GM04504 (cell line): ENCODE results near the gene CSRP3.

ENCODE experiments used
- DNase-seq: peaks from one replicate; pipeline ENCODE4 v3.0.0-alpha.2; 2012; ENCODE audit warnings: low read depth

CSRP3 gene

DNA sequence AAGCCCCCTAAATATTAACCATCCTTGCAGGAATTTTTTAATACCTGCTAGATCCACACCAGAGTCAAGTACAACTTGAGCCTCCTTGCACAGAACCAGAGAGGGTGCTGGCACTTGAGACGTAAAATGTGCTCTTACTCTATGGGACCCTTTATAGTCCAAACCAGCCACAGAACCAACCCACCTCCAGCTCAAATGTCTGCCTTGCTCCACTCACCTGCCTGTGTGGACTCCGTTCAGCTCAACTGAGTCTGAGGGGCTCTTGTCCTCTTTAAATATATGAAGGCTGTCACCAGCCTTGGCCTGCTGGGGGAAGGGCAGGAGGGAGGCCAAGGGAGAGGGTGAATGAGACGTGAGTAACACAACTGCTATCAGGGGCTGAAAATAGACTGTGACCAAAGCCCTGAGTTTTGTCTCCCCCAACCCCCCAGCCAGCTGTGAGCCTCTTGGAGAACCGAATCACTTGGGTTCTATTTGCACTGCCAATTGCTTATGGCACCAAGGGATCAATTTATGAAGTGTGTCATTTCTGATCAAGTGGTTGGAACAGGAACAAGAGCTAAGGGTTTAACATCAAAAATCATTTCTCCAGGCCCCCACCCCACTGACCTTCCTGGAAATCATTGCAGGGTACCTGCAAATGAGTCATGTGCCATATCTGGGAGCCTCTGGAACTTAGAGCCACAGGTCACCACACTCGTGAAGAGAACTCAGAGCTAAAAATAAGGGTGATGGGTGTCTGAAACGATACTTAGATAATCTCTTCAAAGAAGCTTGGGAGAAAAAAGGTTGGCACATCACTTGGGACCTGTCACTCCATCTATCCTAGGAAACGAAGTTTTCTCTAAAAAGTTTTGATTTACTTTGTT, at the start of gene CSRP3:
TSS of gene CSRP3 (minus strand) at position 247 of the 869 bp plus-strand sequence. CDS start 9,535 bp downstream, outside the sequence.
- no peak for DNase-seq

DNA sequence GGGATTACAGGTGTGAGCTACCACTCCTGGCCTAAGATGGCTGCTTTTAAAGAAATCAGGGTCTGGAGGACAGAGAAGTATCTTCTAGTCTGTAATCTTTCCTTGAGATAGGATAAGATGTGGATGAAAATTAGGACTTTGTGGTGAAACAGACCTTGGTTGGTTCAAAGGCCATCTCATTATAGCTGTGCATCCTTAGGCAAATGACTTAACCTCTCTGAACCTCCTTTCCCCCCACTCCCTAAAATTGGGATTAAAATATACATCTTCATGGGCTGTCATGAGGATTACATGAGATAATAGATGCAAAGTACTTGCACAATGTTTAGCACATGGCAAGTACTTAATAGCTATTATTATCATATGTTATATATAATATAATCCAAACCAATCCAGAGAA, 49.8 kb upstream of the CSRP3 start:
- no peak for DNase-seq

DNA sequence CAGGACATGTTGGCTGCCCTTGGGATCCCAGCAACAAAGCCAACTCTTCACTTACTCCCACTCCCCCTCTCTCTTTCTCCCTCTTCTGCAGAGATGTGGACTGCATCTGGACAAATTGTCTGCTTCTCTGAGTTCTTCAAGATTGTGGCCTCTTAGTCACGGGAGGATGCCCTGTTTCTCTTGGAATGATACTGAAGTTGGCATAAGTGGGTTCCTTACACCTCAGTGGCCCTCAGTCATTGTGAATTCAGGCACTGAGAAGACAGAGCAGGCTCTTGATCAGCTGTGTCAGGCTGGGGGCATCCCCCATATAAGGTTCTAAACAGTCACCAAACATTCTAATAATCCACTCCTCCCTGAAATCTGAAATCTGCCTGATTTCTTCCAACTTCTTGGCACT, 45.0 kb upstream of the CSRP3 start:
- no peak for DNase-seq

DNA sequence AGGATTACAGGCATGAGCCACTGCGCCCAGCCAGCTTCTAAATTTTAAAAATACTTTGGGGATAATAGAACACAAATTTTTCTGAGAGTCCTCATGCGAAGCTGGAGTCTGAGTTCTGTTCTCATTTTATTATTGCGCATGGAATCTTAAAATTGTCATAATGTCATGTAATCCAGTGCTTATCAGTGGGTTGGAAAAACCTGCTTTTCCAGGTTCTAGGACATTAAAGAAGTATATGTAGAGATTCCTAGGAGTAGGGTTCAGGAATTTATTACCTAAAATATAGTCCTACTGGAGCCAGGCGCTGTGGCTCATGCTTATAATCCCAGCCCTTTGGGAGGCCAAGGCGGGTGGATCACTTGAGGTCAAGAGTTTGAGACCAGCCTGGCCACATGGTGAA, 43.6 kb upstream of the CSRP3 start:
- DNase-seq, result no peak

DNA sequence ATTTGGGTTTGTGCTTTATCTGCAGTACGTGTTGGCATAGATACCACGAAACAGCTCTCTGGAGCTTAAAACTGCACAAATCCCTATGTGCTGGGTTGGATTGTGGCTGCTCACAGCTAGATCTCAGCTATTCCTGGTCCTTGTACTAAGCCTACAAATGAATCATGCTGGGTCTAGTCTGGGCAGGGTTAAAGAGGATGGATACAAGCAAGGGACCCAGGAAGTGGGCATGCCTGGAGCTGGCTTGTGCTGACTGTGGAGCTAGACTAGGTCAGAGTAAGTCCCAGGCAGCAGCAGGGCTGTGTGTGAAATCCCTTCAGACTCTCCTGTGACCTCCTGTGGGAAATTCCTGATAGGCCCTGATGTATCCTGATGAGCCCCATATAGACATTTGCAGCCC, 42.8 kb upstream of the CSRP3 start:
- no peak for DNase-seq

DNA sequence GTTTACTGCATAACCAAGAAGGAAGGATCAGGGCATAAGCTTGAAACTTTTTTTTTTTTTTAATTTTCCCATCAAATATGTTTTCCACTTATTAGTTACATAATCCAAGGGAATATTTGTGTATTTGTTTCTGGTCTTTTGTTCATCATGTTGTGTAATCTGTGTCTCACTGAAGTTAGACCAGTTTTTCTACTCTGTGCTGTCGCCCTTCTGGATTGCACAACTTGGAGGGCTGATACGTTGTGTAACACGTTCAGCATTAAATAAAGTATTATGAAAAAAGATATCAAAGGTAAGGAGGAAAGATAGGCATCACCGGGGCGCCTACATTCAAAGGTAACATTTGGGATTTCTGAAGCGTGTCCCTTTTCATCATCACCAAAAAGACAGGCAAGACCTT, 42.3 kb upstream of the CSRP3 start:
- DNase-seq, result no peak

DNA sequence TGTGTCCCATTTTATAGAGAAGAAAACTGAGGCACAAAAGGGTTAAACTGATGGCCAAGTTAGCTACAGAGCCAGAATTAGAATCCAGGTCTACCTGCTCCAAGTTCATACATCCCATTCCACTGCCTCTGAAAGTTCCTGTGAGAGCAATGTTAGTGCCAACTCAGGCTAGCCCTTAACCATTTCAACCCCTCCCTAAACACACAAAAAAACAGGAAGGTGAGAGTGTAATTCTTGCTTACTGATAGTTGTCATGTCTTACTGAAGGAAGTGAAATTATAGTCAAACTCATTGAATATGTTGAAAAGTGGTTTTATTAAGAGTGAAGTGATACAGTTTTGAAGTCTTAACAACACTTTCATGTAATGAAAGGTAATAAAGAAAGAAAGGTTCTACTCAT, 41.8 kb upstream of the CSRP3 start:
- DNase-seq, result no peak

DNA sequence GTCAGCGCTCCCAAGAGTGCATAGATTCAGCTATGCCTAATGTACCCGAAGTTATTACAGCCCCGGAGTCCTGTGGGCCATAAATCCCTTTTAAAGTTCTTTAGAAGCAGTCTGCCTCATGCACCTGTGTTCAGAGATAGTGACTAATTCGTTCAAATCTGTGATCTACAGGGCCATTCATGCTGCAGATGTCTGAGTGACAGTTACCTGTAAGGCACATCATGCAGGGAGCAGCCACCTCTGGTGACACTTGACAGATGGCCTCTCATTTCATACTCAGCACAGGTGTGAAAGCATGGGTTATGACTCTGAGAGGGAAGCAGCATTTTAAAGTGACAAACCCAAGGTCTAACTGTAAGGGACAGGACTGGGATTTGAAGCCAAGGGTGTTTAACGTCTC, 41.4 kb upstream of the CSRP3 start:
- DNase-seq, result no peak

DNA sequence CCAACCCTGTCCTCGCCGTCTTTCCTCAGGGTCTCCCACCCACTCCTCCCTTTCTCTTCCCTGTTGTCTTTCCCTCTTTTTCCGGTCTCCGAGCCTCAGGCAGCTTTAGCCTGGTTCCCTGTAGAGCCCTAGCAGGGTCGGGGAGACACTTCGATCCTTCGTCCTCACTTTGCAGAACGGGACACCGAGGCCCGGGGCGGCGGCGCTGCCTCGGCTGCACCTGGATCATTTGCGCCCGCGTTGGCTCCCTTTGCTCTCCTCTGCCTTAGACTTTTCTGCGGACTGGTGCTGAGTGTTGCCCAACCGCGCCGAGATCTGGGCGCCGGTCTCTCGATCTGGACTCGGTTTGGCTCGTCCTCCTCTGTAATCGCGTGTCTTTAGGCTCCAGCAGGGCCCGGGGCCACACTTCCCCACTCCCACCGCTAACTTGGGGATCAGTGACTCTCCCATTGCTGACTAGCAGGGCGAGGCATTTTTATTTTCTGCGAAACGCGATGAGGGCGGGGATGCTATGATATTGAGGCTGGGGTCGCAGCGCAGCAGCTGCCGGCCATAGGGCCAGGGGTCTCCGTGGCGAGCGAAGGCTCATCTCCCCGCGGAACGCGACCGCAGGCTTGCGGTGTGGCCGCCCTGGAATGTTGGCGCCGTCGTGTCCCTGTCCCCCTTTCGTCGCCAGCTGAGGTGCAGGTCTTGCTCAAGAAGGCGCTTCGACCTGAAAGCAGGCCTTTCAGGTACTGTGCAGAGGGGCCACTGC, 40.6 kb upstream of the CSRP3 start:
- no peak for DNase-seq

DNA sequence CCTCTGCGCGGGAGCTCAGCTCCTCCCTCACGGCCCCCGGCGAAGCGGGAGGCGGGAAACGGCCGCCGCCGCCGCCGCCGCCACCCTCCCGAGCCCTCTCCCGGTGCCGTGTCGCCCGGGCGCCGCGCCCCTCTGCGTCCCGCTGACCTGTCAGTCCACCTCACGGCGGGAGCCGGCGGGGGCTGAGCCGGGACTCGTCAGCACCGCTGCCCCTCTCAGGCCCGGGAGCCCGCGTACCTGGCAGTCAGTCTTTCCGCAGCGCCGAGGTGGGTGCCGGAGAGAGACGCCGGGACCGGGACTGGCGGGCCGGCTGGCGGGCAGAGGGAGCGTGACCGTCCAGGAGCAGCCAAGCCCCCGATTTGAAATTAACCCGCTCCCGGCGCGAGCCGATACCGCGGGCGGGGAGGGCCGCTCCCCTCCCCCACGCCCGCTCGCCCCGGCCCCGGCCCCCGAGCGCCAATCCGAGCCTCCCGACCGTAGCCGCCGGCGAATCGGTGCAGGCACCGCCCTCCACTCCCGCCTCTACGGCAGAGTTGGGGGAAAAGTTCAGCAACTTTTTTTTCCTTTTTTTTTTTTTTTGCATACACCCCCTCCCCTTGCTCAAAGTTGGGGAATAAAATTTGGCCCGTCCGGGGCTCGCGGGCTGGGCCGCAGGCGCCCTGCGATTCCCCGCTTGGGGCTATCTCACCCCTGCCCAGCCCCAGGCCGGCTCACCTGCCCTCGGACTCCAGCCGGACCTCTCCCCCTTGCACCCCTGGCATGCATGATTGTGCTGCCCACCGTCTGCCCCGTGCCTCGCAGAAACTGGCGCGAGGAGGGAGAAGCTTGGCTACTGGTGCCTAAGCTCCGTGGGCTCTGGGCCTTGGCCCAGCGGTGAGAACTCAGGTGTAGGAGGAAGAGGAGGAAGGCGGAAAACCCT, 39.7 kb upstream of the CSRP3 start:
- no peak for DNase-seq

DNA sequence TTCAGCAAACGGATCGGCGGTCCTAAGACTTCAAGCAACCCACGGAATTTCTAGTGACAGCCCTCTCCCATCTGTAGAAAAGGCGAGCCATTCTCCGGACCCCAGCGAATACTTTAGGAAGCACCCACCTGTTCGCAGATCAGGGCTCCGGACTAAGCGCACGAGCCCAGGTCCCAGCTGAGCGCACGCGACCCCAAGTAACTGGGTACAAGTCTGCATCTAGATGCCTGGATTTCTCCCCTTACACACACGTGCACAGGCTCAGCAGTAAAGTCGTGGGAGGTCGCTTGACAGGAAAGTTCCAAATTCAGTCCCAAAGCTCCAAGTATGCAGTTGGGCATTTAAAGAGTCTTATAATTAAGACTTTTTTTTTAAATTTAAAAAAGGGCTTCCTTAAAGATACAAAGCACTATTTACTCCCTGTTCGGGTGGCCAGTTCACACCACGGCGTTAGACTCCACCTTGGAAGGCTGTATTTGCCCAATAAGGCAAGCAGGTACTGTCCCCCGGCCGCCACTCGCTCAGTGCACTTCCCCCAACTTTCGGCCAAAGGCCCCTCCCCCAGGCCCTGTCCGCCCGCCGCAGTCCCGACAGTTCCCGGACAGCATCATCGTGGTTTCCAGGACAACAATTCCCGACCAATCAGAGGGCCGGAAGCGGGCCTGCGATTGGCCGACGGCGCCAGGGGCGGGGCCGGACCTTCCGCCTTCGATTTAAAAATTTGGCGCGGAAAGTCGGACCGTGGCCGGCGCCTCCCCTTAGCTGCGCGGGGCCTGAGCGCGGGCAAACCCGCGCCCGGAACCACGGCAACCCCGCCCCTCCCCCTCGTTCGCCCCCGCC, 38.9 kb upstream of the CSRP3 start, which contains the start of gene E2F8:
TSS of gene E2F8 (minus strand) at position 526 of the 840 bp plus-strand sequence. CDS start 824 bp downstream, outside the sequence.
- DNase-seq, result peak; percentile 84

DNA sequence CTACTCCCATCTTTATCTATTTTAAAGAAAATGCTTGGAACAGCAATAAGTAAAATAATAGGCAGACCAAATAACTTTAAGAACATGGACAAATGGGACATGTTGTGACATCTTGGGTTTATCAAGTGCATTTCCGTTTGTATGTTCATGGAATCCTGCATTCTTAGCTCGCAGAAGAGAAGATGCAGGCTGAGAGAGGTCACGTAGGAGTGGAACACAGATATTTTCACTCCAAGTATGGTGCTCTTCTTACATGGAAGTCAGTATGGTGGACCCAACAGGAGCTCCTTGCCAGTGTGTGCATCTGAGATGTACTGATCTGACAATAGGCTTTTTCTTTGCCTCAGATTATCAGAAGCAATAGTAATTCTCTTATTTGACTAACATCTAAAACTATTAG, 37.3 kb upstream of the CSRP3 start:
- DNase-seq, result no peak

DNA sequence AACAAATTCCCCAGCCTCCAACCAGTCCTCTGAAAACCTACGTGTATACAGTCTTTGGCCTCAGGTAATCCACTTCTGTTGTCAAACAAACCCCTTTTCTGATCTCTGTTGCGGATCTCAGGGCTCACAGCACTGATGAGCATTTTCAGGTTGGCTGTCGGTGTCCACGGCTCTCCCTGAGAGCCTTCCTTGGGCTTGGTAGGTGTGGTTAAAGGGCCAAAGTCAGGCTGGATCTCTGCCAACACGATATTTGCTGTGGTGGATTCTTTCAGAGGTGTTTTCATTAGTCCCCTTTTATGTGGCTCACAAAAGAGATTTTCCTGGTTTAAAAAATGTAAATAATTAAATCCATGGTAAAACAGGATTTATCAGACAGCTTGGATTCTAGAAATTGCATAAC, 36.0 kb upstream of the CSRP3 start:
- DNase-seq, result no peak

DNA sequence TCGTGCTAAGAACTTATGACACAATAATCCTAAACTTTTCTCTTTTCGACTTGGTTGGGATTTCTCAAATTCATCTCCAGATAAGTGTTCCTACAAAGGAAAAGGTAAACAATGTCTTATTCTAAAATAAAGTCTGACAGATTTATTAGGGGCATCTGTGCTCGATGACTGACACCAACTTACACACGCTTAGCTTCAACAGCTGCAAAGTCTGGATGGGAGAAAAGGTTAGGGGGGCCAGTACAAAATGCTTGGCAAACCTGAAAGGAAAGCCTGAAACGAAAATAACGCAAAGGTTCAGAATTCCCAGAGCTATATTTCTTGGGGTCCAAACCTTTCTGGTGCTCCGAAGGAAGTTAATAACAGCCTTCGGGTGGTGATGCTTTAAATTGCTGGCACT, 35.6 kb upstream of the CSRP3 start:
- no peak for DNase-seq

DNA sequence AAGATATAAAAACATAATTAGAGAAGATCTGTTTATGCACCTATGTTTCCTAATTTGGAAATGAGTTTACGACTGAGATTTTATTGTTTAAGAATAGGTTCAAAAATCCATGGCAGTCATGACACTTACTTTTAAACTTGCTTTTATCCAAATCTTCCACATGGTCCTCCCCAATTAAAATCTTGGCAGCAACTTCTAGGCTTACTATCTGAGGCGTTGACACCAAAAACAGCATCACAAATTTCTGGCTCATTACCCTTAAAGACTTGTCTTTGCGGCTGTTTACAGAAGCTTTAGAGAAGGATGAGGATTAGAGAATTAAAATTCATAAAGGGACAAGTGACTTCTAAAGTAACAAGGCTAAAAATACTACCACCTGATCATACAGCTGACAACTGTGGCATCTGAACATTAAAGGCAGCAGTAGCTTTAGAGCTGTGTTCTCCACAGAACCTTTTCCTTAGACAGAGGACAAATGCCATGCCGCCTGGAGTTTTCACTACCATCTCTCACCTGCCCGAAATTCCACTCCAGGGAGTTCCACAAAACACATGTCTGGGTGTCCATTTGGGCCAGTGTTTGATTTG, 32.5 kb upstream of the CSRP3 start:
- no peak for DNase-seq

DNA sequence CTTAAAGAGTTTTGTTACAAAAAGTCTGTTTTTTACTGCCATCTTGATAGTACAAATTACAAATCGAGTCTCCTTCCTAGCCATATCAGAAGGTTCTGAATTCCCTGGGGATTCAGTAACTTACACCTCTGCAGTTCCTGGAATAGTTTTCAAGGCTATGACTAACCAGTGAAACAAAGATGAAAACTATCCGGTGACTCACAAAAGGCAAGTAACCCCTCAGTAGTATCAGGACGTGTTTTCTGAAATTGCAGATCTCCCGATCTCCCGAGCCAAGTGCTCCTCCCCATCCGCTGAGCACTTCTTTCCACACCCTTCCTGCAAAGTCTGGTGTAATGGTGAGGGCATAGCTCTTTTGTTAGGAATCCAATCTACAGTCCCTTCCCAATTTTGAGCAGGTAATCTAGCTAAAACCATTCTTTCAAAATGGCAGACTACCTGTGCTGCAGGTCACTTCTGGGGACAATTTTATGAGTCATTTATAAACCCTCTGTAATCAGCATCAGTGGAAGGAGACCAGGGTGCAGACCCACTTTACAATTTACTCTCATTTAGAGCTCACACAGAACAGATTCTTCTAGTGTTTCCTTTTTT, 31.2 kb upstream of the CSRP3 start:
- DNase-seq, result peak; percentile 31

DNA sequence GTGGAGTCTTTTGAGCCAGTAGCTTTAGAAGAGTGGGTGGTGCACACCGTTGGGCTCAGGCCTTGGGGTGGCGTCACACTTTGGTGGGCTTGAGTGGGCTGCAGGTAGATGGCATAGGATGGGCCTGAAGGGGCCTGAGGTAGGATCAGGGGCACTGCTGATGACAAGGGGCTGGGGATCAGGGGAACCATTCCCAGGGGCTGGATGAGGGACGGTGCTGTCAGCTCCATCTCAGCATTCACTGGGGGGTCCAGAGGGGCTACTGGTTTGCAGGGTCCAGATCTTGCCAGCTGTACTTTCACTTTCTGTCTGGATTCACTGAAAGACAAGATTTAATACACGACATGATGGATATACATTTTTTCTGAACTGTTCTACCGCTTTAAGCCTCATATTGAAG, 27.9 kb upstream of the CSRP3 start:
- DNase-seq, result no peak

DNA sequence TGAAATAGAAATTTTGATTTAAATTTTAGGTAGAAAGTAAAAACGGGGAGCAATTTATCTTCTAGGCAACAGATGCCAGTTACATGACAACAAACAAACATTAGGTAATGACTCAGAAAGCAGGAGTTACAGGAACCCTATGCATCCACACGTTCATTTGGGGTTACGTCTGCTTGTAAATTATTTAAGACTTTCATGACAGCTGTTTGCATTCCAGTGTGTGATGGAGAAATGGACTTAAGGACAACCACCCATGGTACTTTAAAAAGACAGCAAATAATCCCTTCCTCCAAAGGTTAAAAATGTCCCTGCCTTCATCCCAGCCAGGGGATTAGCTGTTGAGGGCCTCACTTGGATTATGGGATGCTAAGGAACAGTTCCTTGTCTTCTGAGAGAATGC, 27.2 kb upstream of the CSRP3 start:
- DNase-seq, result no peak

DNA sequence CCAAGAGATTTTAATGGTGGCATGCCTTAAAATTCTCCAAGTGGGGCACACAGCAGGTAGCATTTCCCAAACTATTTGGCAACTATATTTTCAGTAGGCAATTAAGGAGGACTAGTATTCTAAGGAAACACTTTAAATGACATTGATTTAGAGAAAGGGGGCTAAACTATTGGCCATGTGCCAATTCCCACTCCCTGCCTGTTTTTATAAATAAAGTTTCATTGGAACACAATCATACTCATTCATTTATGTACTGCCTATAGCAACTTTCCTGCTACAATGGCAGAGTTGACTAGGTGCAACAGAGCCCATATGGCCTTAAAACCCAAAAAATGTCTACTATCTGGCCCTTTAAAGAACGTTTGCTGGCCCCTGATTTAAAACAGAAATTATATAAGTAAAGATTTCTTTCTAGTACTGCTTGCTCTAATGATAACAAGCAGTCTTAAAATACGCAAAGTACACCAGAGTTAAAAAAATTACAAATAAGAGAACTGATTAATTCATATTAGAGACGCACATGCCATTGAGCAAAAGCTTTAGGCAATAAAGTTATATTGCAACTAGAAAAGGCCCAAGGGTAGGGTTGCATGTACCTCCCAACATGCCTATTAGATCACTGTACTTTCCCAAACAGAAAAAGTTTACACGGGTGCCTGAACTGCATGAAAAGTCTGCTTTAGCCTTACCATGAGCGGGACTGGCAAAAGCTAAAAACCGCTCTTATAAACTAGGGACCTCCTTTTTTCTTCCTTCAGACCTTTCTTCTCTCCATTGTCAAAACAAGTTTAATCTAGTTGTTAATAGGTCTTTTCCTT, 24.8 kb upstream of the CSRP3 start:
- DNase-seq, result no peak

DNA sequence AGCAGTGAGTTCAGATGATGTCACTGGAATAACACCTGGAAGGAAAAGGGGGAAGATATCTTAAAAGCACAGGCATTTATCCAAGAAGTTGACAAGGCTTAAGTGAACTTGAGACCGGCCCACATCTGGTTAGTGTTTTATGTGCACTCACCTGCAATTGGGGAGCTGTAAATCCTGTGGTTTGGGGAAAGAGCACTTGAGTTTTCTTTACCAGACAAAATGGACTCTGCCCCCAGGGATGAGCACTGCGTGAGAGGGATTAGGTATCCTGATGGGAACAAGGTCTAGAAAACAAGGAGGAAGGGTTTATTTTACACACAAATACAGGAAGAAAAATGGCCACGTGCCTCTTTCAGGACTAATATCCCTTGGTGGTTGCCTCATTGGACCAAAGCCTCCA, 23.8 kb upstream of the CSRP3 start:
- no peak for DNase-seq
